Endothelial cell of umbilical vein (primary cell): Measurements from ENCODE around the gene MESP1.

Experiments
- CTCF ChIP-seq, 2 donors: IDR thresholded peaks; 1 replicate in 1 of 2; 2 replicates in 1 of 2; pipeline ENCODE4 v1.5.1; 2011; ENCODE audit warnings: low read length in 2 of 2, mild to moderate bottlenecking in 2 of 2, moderate library complexity in 2 of 2, control low read depth in 1 of 2, inconsistent platforms in 1 of 2, low read depth in 1 of 2; ENCODE audit not compliant: insufficient read depth in 1 of 2; ENCODE audit errors: extremely low read depth in 1 of 2
- EZH2 ChIP-seq: IDR thresholded peaks from 2 replicates; pipeline ENCODE4 v1.6.1; 2012; ENCODE audit warnings: borderline replicate concordance, low read depth, mild to moderate bottlenecking, moderate library complexity, low read length, inconsistent platforms; ENCODE audit not compliant: severe bottlenecking
- GATA2 ChIP-seq: IDR thresholded peaks from 2 replicates; pipeline ENCODE4 v1.7.0; 2011; ENCODE audit warnings: low read depth, mild to moderate bottlenecking, moderate library complexity, mixed read lengths, low read length; ENCODE audit not compliant: insufficient read length, insufficient read depth
- JUN ChIP-seq: IDR thresholded peaks from 2 replicates; pipeline ENCODE4 v1.6.1; 2011; ENCODE audit warnings: borderline replicate concordance, low read depth; ENCODE audit not compliant: insufficient read length, insufficient read depth
- MAX ChIP-seq: IDR thresholded peaks from 2 replicates; pipeline ENCODE4 v1.6.1; 2011; ENCODE audit not compliant: insufficient read depth, insufficient read length
- POLR2A ChIP-seq: IDR thresholded peaks from 2 replicates; pipeline ENCODE4 v1.6.1; 2012; ENCODE audit warnings: low read depth, mild to moderate bottlenecking, control low read depth, low read length
- POLR2AphosphoS5 ChIP-seq: IDR thresholded peaks from 2 replicates; pipeline ENCODE4 v1.6.1; 2012; ENCODE audit warnings: low read depth, mild to moderate bottlenecking, control low read depth, low read length, moderate library complexity; ENCODE audit not compliant: insufficient read depth

GRCh38 chr15:89714775-89715174, 36.3 kb downstream of the MESP1 start:
- TF ChIP-seq MAX = no peak
- no peak for TF ChIP-seq CTCF (IDR thresholded peaks at IDR 0.05; ENCODE audit: extremely low read depth in 1 of 2, insufficient read depth in 1 of 2, low read depth in 1 of 2, low read length in 2 of 2)
- no peak for TF ChIP-seq POLR2A
- TF ChIP-seq POLR2AphosphoS5 = no peak
- TF ChIP-seq EZH2 = no peak
- TF ChIP-seq GATA2 = no peak
- TF ChIP-seq JUN = no peak
